WTC11 (cell line): ENCODE results near the gene G0S2. TPM values are rescaled to one million over a fixed set of nuclear protein-coding genes. Genes with fewer than 3 reads are reported as not detected.

ENCODE experiments used
- ATAC-seq: fragments of 200-7000 bp; cut with Tn5 transposase; 2 replicates; pipeline ENCODE4 v1.10.0; 2021; ENCODE audit warnings: mild to moderate bottlenecking, moderate library complexity
- CTCF ChIA-PET: fragments of 300-600 bp; sonication (Branson Sonifier 250); formaldehyde crosslinking; loops from one replicate; lab custom pipeline; 2021; ENCODE audit warnings: antibody characterized with exemption; lab: Charles Lee
- POLR2A ChIA-PET: fragments of 350-600 bp; sonication (Branson Sonifier 250); formaldehyde crosslinking; loops from one replicate; lab custom pipeline; 2021; ENCODE audit warnings: antibody characterized with exemption; lab: Charles Lee
- DNase-seq: peaks from one replicate; pipeline ENCODE4 v3.0.0; 2021; ENCODE audit warnings: low spot score
- H3K27ac Mint-ChIP-seq: 2 replicates; pipeline ENCODE4 v1.8.0; 2021; ENCODE audit warnings: mixed read lengths
- H3K27me3 Mint-ChIP-seq: 2 replicates; pipeline ENCODE4 v1.8.0; 2021; ENCODE audit warnings: low read depth, mild to moderate bottlenecking, moderate library complexity, mixed read lengths
- H3K36me3 Mint-ChIP-seq: 2 replicates; pipeline ENCODE4 v1.8.0; 2021; ENCODE audit warnings: mixed read lengths
- H3K4me1 Mint-ChIP-seq: 2 replicates; pipeline ENCODE4 v1.8.0; 2022; ENCODE audit warnings: mixed read lengths
- H3K4me3 Mint-ChIP-seq: 2 replicates; pipeline ENCODE4 v1.8.0; 2021; ENCODE audit warnings: mild to moderate bottlenecking, moderate library complexity, mixed read lengths
- H3K9me3 Mint-ChIP-seq: 2 replicates; pipeline ENCODE4 v1.8.0; 2021; ENCODE audit warnings: mixed read lengths
- ATF1 ChIP-seq: sonication (generic); formaldehyde crosslinking; IDR thresholded peaks from 2 replicates; pipeline ENCODE4 v1.8.1; 2023; ENCODE audit warnings: mild to moderate bottlenecking, moderate library complexity, missing genetic modification reagents
- ATF3 ChIP-seq: sonication (generic); formaldehyde crosslinking; conservative IDR thresholded peaks from 2 replicates; pipeline ENCODE4 v1.8.1; 2022; ENCODE audit warnings: mild to moderate bottlenecking, missing genetic modification reagents
- CBFB ChIP-seq: sonication (generic); formaldehyde crosslinking; IDR thresholded peaks from 2 replicates; pipeline ENCODE4 v1.8.1; 2022; ENCODE audit warnings: mild to moderate bottlenecking, low read depth, missing genetic modification reagents
- CREB1 ChIP-seq: sonication (generic); formaldehyde crosslinking; IDR thresholded peaks from 2 replicates; pipeline ENCODE4 v1.8.0; 2023; ENCODE audit warnings: mild to moderate bottlenecking, missing genetic modification reagents
- CTCF ChIP-seq: fragments of 200-600 bp; IDR thresholded peaks from 2 replicates; pipeline ENCODE4 v1.8.0; 2022; ENCODE audit warnings: antibody characterized with exemption
- ESRRA ChIP-seq: sonication (generic); formaldehyde crosslinking; IDR thresholded peaks from 2 replicates; pipeline ENCODE4 v1.8.1; 2022; ENCODE audit warnings: mild to moderate bottlenecking, missing genetic modification reagents, borderline replicate concordance
- GABPB1 ChIP-seq: sonication (generic); formaldehyde crosslinking; IDR thresholded peaks from 2 replicates; pipeline ENCODE4 v1.8.1; 2023; ENCODE audit warnings: mild to moderate bottlenecking, missing genetic modification reagents
- MXD4 ChIP-seq: fragments of 250-450 bp; sonication (Bioruptor Pico); IDR thresholded peaks from 2 replicates; pipeline ENCODE4 v1.8.0; 2021; ENCODE audit warnings: mild to moderate bottlenecking, moderate library complexity, borderline replicate concordance
- TEAD1 ChIP-seq: sonication (generic); formaldehyde crosslinking; IDR thresholded peaks from 2 replicates; pipeline ENCODE4 v1.8.0; 2022; ENCODE audit warnings: mild to moderate bottlenecking, missing genetic modification reagents
- ZNF317 ChIP-seq: sonication (generic); formaldehyde crosslinking; IDR thresholded peaks from 2 replicates; pipeline ENCODE4 v1.8.1; 2023; ENCODE audit warnings: low read depth, mild to moderate bottlenecking, moderate library complexity, missing genetic modification reagents, borderline replicate concordance
- ZSCAN18 ChIP-seq: fragments of 250-450 bp; sonication (Bioruptor Pico); IDR thresholded peaks from 2 replicates; pipeline ENCODE4 v2.1.2; 2022; ENCODE audit warnings: mild to moderate bottlenecking, moderate library complexity
- total RNA-seq: library from RNA; stranded (reverse); gene quantifications from 3 replicates; pipeline ENCODE4 v1.2.3, GENCODE V29; 2021
- TF ChIP-seq, protein P1 (sequence below): sonication (generic); formaldehyde crosslinking; IDR thresholded peaks from 2 replicates; pipeline ENCODE4 v1.8.1; 2022; ENCODE audit warnings: low read depth, missing genetic modification reagents, borderline replicate concordance
- TF ChIP-seq, protein P2 (sequence below): sonication (generic); formaldehyde crosslinking; IDR thresholded peaks from 2 replicates; pipeline ENCODE4 v1.8.1; 2023; ENCODE audit warnings: mild to moderate bottlenecking, missing genetic modification reagents, borderline replicate concordance
- TF ChIP-seq, protein P3 (sequence below): sonication (generic); formaldehyde crosslinking; IDR thresholded peaks from 2 replicates; pipeline ENCODE4 v1.8.0; 2023; ENCODE audit warnings: missing genetic modification reagents, mild to moderate bottlenecking, borderline replicate concordance
- TF ChIP-seq, protein P4 (sequence below): sonication (generic); formaldehyde crosslinking; IDR thresholded peaks from 2 replicates; pipeline ENCODE4 v1.8.0; 2023; ENCODE audit warnings: mild to moderate bottlenecking, missing genetic modification reagents

The G0S2 gene
- total RNA-seq, 1 experiment from 2014 or later = 0.81 TPM

DNA sequence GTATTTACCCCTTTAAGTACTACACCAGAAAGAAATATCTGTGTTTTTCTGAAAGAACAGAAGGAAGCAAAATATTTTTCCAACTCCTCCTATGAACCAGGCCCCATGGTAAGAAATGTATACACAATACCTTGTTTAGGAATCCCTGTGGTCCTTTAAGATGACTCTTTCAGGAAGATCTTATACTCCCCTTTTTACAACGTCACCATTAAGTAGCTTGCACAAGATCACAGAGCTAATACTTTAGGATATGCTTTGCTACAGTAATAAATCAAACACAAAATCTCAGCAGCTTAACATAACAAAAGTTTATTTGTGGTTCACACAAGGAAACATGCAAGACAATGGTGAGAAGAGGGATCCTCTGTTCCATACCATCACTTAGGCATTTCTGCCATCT is 14.1 kb upstream of the G0S2 start:
- Mint-ChIP-seq H3K4me1 (peaks cover 6% of the 10 kb centered on the region; the same call in 1 of the 2 replicates), H3K27ac (no peak overlapping the region)
- DNase-seq = no peak
- POLR2A ChIA-PET = no interaction called here
- CTCF ChIA-PET = no interaction called here
- TF ChIP-seq ZSCAN18 (CRISPR knock-in tag) = no peak
- TF ChIP-seq MXD4 (CRISPR knock-in tag) = no peak
- TF ChIP-seq, protein P1, sequence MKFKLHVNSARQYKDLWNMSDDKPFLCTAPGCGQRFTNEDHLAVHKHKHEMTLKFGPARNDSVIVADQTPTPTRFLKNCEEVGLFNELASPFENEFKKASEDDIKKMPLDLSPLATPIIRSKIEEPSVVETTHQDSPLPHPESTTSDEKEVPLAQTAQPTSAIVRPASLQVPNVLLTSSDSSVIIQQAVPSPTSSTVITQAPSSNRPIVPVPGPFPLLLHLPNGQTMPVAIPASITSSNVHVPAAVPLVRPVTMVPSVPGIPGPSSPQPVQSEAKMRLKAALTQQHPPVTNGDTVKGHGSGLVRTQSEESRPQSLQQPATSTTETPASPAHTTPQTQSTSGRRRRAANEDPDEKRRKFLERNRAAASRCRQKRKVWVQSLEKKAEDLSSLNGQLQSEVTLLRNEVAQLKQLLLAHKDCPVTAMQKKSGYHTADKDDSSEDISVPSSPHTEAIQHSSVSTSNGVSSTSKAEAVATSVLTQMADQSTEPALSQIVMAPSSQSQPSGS (CRISPR knock-in tag) = no peak
- no peak for TF ChIP-seq ESRRA (CRISPR knock-in tag)
- no peak for TF ChIP-seq CTCF
- TF ChIP-seq, protein P2, sequence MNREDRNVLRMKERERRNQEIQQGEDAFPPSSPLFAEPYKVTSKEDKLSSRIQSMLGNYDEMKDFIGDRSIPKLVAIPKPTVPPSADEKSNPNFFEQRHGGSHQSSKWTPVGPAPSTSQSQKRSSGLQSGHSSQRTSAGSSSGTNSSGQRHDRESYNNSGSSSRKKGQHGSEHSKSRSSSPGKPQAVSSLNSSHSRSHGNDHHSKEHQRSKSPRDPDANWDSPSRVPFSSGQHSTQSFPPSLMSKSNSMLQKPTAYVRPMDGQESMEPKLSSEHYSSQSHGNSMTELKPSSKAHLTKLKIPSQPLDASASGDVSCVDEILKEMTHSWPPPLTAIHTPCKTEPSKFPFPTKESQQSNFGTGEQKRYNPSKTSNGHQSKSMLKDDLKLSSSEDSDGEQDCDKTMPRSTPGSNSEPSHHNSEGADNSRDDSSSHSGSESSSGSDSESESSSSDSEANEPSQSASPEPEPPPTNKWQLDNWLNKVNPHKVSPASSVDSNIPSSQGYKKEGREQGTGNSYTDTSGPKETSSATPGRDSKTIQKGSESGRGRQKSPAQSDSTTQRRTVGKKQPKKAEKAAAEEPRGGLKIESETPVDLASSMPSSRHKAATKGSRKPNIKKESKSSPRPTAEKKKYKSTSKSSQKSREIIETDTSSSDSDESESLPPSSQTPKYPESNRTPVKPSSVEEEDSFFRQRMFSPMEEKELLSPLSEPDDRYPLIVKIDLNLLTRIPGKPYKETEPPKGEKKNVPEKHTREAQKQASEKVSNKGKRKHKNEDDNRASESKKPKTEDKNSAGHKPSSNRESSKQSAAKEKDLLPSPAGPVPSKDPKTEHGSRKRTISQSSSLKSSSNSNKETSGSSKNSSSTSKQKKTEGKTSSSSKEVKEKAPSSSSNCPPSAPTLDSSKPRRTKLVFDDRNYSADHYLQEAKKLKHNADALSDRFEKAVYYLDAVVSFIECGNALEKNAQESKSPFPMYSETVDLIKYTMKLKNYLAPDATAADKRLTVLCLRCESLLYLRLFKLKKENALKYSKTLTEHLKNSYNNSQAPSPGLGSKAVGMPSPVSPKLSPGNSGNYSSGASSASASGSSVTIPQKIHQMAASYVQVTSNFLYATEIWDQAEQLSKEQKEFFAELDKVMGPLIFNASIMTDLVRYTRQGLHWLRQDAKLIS = no peak
- TF ChIP-seq, protein P3, sequence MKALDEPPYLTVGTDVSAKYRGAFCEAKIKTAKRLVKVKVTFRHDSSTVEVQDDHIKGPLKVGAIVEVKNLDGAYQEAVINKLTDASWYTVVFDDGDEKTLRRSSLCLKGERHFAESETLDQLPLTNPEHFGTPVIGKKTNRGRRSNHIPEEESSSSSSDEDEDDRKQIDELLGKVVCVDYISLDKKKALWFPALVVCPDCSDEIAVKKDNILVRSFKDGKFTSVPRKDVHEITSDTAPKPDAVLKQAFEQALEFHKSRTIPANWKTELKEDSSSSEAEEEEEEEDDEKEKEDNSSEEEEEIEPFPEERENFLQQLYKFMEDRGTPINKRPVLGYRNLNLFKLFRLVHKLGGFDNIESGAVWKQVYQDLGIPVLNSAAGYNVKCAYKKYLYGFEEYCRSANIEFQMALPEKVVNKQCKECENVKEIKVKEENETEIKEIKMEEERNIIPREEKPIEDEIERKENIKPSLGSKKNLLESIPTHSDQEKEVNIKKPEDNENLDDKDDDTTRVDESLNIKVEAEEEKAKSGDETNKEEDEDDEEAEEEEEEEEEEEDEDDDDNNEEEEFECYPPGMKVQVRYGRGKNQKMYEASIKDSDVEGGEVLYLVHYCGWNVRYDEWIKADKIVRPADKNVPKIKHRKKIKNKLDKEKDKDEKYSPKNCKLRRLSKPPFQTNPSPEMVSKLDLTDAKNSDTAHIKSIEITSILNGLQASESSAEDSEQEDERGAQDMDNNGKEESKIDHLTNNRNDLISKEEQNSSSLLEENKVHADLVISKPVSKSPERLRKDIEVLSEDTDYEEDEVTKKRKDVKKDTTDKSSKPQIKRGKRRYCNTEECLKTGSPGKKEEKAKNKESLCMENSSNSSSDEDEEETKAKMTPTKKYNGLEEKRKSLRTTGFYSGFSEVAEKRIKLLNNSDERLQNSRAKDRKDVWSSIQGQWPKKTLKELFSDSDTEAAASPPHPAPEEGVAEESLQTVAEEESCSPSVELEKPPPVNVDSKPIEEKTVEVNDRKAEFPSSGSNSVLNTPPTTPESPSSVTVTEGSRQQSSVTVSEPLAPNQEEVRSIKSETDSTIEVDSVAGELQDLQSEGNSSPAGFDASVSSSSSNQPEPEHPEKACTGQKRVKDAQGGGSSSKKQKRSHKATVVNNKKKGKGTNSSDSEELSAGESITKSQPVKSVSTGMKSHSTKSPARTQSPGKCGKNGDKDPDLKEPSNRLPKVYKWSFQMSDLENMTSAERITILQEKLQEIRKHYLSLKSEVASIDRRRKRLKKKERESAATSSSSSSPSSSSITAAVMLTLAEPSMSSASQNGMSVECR (CRISPR knock-in tag) = no peak
- no peak for TF ChIP-seq CREB1
- TF ChIP-seq ZNF317 (CRISPR knock-in tag) = no peak
- no peak for TF ChIP-seq GABPB1
- TF ChIP-seq ATF3 (CRISPR knock-in tag) = no peak
- TF ChIP-seq, protein P4, sequence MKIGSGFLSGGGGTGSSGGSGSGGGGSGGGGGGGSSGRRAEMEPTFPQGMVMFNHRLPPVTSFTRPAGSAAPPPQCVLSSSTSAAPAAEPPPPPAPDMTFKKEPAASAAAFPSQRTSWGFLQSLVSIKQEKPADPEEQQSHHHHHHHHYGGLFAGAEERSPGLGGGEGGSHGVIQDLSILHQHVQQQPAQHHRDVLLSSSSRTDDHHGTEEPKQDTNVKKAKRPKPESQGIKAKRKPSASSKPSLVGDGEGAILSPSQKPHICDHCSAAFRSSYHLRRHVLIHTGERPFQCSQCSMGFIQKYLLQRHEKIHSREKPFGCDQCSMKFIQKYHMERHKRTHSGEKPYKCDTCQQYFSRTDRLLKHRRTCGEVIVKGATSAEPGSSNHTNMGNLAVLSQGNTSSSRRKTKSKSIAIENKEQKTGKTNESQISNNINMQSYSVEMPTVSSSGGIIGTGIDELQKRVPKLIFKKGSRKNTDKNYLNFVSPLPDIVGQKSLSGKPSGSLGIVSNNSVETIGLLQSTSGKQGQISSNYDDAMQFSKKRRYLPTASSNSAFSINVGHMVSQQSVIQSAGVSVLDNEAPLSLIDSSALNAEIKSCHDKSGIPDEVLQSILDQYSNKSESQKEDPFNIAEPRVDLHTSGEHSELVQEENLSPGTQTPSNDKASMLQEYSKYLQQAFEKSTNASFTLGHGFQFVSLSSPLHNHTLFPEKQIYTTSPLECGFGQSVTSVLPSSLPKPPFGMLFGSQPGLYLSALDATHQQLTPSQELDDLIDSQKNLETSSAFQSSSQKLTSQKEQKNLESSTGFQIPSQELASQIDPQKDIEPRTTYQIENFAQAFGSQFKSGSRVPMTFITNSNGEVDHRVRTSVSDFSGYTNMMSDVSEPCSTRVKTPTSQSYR (CRISPR knock-in tag) = no peak
- TF ChIP-seq ATF1 (CRISPR knock-in tag) = no peak
- no peak for TF ChIP-seq TEAD1 (CRISPR knock-in tag)
- no peak for TF ChIP-seq CBFB (CRISPR knock-in tag)
- TF ChIP-seq, all 79 proteins: peak for 0
- Mint-ChIP-seq H3K36me3 (no peaks in the 10 kb centered on the region), H3K4me3 (no peak overlapping the region), H3K9me3 (no peaks in the 10 kb centered on the region), H3K27me3 (no peaks in the 10 kb centered on the region)
- no peak for ATAC-seq
